HepG2 (cell line): ENCODE measurements around the gene CFAP119. TPM values are rescaled to one million over a fixed set of nuclear protein-coding genes. Genes with fewer than 3 reads are reported as not detected.
A peak's percentile ranks its signal among the peaks of the same experiment; 100 is the strongest.

Experiments used
- ATAC-seq: fragments of 200-7000 bp; cut with Tn5 transposase; 3 replicates; pipeline ENCODE4 v1.9.1; 2020; ENCODE audit warnings: mild to moderate bottlenecking, moderate library complexity
- BruUV-seq: library from RNA; stranded (reverse); fragments of 400-500 nt; replicated peaks from 2 replicates; lab custom pipeline; 2021; lab: Mats Ljungman, UMichigan
- CTCF ChIA-PET: fragments of 300-600 bp; formaldehyde crosslinking; extraction: SDS; loops from one replicate; lab custom pipeline; 2021; ENCODE audit warnings: low total read pairs, inconsistent platforms, low intra/inter-chr PET ratio; lab: Yijun Ruan, JAX
- POLR2A ChIA-PET: fragments of 350-600 bp; sonication (Branson Sonifier 250); formaldehyde crosslinking; loops from one replicate; lab custom pipeline; 2020; ENCODE audit warnings: antibody characterized with exemption, inconsistent platforms; lab: Yijun Ruan, JAX
- DNase-seq: peaks from one replicate; pipeline ENCODE4 v3.0.0-alpha.2; 2015; ENCODE audit warnings: low spot score
- FAIRE-seq: peaks from 3 replicates; lab custom pipeline; 2011; peaks lifted over from hg19 to GRCh38; lab: Jason Lieb, UNC
- H2AFZ ChIP-seq: one replicate; pipeline ENCODE4 v1.6.1; 2011; ENCODE audit warnings: low read length, inconsistent platforms
- H3K27ac ChIP-seq: fragments of 300-600 bp; 3 replicates; pipeline ENCODE4 v1.8.0; 2011; ENCODE audit warnings: mixed run types, mild to moderate bottlenecking, mixed read lengths, low read length, inconsistent platforms; ENCODE audit not compliant: insufficient read depth; ENCODE audit errors: extremely low read length
- H3K27me3 ChIP-seq, 2 experiments: fragments of 200-600 bp in 1 of 2; 2 replicates in 1 of 2; 3 replicates in 1 of 2; pipeline versions ENCODE4 v1.6.0 to v1.8.0; 2011; ENCODE audit warnings: low read length in 2 of 2, mild to moderate bottlenecking in 2 of 2, moderate library complexity in 2 of 2, inconsistent platforms in 1 of 2; ENCODE audit not compliant: insufficient read depth in 2 of 2, control insufficient read depth in 1 of 2
- H3K36me3 ChIP-seq, 2 experiments: fragments of 200-600 bp in 1 of 2; replicated peaks in 1 of 2; 2 replicates in 1 of 2; 3 replicates in 1 of 2; pipeline versions ENCODE4 v1.5.1 to v1.8.0; 2011; ENCODE audit warnings: low read length in 2 of 2, inconsistent platforms in 1 of 2; ENCODE audit not compliant: insufficient read depth in 2 of 2, control insufficient read depth in 1 of 2
- H3K4me1 ChIP-seq: 2 replicates; pipeline ENCODE4 v1.5.1; 2012; ENCODE audit warnings: low read length, inconsistent platforms; ENCODE audit not compliant: insufficient read depth
- H3K4me2 ChIP-seq: 2 replicates; pipeline ENCODE4 v1.6.0; 2011; ENCODE audit warnings: low read depth, low read length, inconsistent platforms
- H3K4me3 ChIP-seq, 3 experiments: fragments of 200-600 bp in 1 of 3; sonication (generic), shearing (Covaris generic) in 1 of 3; replicated peaks in 1 of 3; 2 replicates each; pipeline ENCODE4 v1.5.1; 2011 to 2016; ENCODE audit warnings: low read length in 3 of 3, inconsistent platforms in 2 of 3, low read depth in 2 of 3, mild to moderate bottlenecking in 2 of 3, control low read depth in 1 of 3, mixed read lengths in 1 of 3; ENCODE audit not compliant: insufficient read depth in 1 of 3
- H3K79me2 ChIP-seq: one replicate; pipeline ENCODE4 v1.6.1; 2011; ENCODE audit warnings: low read length, inconsistent platforms; ENCODE audit not compliant: insufficient read depth
- H3K9ac ChIP-seq: 2 replicates; pipeline ENCODE4 v1.6.0; 2011; ENCODE audit warnings: mild to moderate bottlenecking, low read depth, low read length, inconsistent platforms; ENCODE audit not compliant: insufficient read depth
- H3K9me3 ChIP-seq: 2 replicates; pipeline ENCODE4 v1.5.1; 2012; ENCODE audit warnings: mild to moderate bottlenecking, low read length
- H4K20me1 ChIP-seq: 2 replicates; pipeline ENCODE4 v1.6.0; 2011; ENCODE audit warnings: inconsistent platforms, mild to moderate bottlenecking, low read length, moderate library complexity; ENCODE audit not compliant: insufficient read depth
- AGO2 ChIP-seq: fragments of 200-400 bp; formaldehyde crosslinking; optimal IDR thresholded peaks from 2 replicates; pipeline ENCODE3; 2017; ENCODE audit warnings: mild to moderate bottlenecking, low read depth, low read length, moderate library complexity
- SETDB1 ChIP-seq: sonication (generic); formaldehyde crosslinking; IDR thresholded peaks from 2 replicates; pipeline ENCODE4 v1.5.1; 2020; ENCODE audit warnings: missing genetic modification reagents, mild to moderate bottlenecking, borderline replicate concordance
- ZNF383 ChIP-seq: sonication (generic); formaldehyde crosslinking; IDR thresholded peaks from 2 replicates; pipeline ENCODE4 v1.4.0; 2020; ENCODE audit warnings: missing genetic modification reagents, mild to moderate bottlenecking, borderline replicate concordance
- ZNF609 ChIP-seq: sonication (generic); formaldehyde crosslinking; IDR thresholded peaks from 2 replicates; pipeline ENCODE4 v1.4.0; 2020; ENCODE audit warnings: mild to moderate bottlenecking, missing genetic modification reagents, borderline replicate concordance
- ZNF687 ChIP-seq: sonication (generic); formaldehyde crosslinking; IDR thresholded peaks from 2 replicates; pipeline ENCODE4 v1.5.1; 2020; ENCODE audit warnings: mild to moderate bottlenecking, missing genetic modification reagents, moderate library complexity
- ZSCAN30 ChIP-seq: sonication (generic); formaldehyde crosslinking; IDR thresholded peaks from 2 replicates; pipeline ENCODE4 v1.5.0; 2020; ENCODE audit warnings: mild to moderate bottlenecking, missing genetic modification reagents
- WGBS: methylation state at CpG from one replicate; pipeline ENCODE4 v1.1.6; 2017; ENCODE audit warnings: low lambda C conversion rate; 5-methylcytosine and 5-hydroxymethylcytosine counted together
- in situ Hi-C: cut with HindIII; loops from 2 replicates; pipeline ENCODE4 v1.10.0; 2017; ENCODE audit warnings: low pct_unique_long_range_greater_than_20kb; ENCODE audit not compliant: extremely low pct_ligation_motif_present
- intact Hi-C: fragments of 100-400 bp; cut with micrococcal nuclease; formaldehyde crosslinking; loops from one replicate; pipeline ENCODE4 v1.10.0; 2022; ENCODE audit not compliant: unreplicated experiment
- polyA plus RNA-seq, 8 experiments: library from polyadenylated mRNA; depleted of rRNA in 3 of 8; stranded (reverse) in 7 of 8; unstranded in 1 of 8; fragments of >200 nt; fragmentation: Illumina TruSeq in 4 of 8; extraction: Trizol in 4 of 8; gene quantifications; 2 replicates each; pipeline versions ENCODE4 v1.2.1 to v1.2.3, GENCODE V29; 2011 to 2016; ENCODE audit warnings: low read depth in 4 of 8, missing spikeins in 1 of 8, mixed read lengths in 1 of 8; ENCODE audit not compliant: insufficient read depth in 1 of 8
- total RNA-seq, 5 experiments: library from RNA; depleted of rRNA; stranded (reverse); fragments of >200 nt; fragmentation: Illumina TruSeq; extraction: Trizol; gene quantifications; 2 replicates each; pipeline ENCODE4 v1.2.3, GENCODE V29; 2016; ENCODE audit warnings: low read depth in 1 of 5
- TF ChIP-seq, protein P1 (sequence below): sonication (generic); formaldehyde crosslinking; IDR thresholded peaks from 2 replicates; pipeline ENCODE4 v1.4.0; 2020; ENCODE audit warnings: missing genetic modification reagents
- TF ChIP-seq, protein P2 (sequence below): sonication (generic); formaldehyde crosslinking; IDR thresholded peaks from 2 replicates; pipeline ENCODE4 v1.5.0; 2020; ENCODE audit warnings: missing genetic modification reagents

The CFAP119 gene
- total and polyA plus RNA-seq, 2 of the 13 experiments (the other 11 are each of a cell fraction or from before 2014, with no cell fraction given), result 6.4 TPM

- Histone ChIP-seq H3K27ac (no peak overlapping the region), H3K79me2 (no peaks in the 10 kb centered on the region), H4K20me1 (no peaks in the 10 kb centered on the region; the same call in 1 of the 2 replicates), H3K27me3 (no peaks in the 10 kb centered on the region), H3K9ac (no peak overlapping the region), H3K9me3 (no peaks in the 10 kb centered on the region), H3K4me1 (no peaks in the 10 kb centered on the region), H3K4me2 (no peak overlapping the region), H3K4me3 (no peak overlapping the region), H3K36me3 (peaks cover 66 to 84% of the 10 kb centered on the region in 2 experiments), H2AFZ (no peak overlapping the region)
- in situ Hi-C loops (no loop called here), intact Hi-C loops (no loop called here)
- 96% methylated on average over 23 of the region's 23 CpGs for WGBS
- CTCF ChIA-PET, result no interaction called here
- BruUV-seq, result no TSS peak
- POLR2A ChIA-PET, result interaction anchor here (0.9 to 1.1 kb wide), 3 partner anchors 15 to 50 kb away, joined by 3 to 4 read pairs (median 3); partner anchors contain the start of gene PHKG2
- FAIRE-seq (no peak), DNase-seq (no peak), ATAC-seq (peak; percentile 34)
- TF ChIP-seq ZNF383 (CRISPR knock-in tag), result no peak
- TF ChIP-seq ZNF687, result 0 out of 2 replicates have a peak, but pooled peaks have one; percentile 17
- TF ChIP-seq, protein P1, sequence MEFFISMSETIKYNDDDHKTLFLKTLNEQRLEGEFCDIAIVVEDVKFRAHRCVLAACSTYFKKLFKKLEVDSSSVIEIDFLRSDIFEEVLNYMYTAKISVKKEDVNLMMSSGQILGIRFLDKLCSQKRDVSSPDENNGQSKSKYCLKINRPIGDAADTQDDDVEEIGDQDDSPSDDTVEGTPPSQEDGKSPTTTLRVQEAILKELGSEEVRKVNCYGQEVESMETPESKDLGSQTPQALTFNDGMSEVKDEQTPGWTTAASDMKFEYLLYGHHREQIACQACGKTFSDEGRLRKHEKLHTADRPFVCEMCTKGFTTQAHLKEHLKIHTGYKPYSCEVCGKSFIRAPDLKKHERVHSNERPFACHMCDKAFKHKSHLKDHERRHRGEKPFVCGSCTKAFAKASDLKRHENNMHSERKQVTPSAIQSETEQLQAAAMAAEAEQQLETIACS (CRISPR knock-in tag), result no peak
- TF ChIP-seq SETDB1 (CRISPR knock-in tag), result no peak
- TF ChIP-seq ZNF609 (CRISPR knock-in tag), result no peak
- TF ChIP-seq, protein P2, sequence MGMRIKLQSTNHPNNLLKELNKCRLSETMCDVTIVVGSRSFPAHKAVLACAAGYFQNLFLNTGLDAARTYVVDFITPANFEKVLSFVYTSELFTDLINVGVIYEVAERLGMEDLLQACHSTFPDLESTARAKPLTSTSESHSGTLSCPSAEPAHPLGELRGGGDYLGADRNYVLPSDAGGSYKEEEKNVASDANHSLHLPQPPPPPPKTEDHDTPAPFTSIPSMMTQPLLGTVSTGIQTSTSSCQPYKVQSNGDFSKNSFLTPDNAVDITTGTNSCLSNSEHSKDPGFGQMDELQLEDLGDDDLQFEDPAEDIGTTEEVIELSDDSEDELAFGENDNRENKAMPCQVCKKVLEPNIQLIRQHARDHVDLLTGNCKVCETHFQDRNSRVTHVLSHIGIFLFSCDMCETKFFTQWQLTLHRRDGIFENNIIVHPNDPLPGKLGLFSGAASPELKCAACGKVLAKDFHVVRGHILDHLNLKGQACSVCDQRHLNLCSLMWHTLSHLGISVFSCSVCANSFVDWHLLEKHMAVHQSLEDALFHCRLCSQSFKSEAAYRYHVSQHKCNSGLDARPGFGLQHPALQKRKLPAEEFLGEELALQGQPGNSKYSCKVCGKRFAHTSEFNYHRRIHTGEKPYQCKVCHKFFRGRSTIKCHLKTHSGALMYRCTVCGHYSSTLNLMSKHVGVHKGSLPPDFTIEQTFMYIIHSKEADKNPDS (CRISPR knock-in tag), result no peak
- TF ChIP-seq AGO2, result peak; percentile 86
- no peak for TF ChIP-seq ZSCAN30 (CRISPR knock-in tag)
Observed at GRCh38 chr16:30724641-30725417, 37.0 kb downstream of the CFAP119 start.
